Endothelial cell (in vitro differentiated cells): ENCODE data around the gene ALS2. TPM values are rescaled to one million over a fixed set of nuclear protein-coding genes. Genes with fewer than 3 reads are reported as not detected.
"Not testable (repeated sequence)": the region's sequence is repeated elsewhere in the genome, so short reads cannot be mapped to it uniquely, and the experiment has no call there.

Experiments used
- DNase-seq: peaks from one replicate; pipeline ENCODE4 v3.0.0; 2021; ENCODE audit warnings: low spot score
- H3K27ac Mint-ChIP-seq: one replicate; pipeline ENCODE4 v1.8.0; 2021; ENCODE audit warnings: mixed read lengths, inconsistent platforms; ENCODE audit not compliant: unreplicated experiment
- H3K27me3 Mint-ChIP-seq: one replicate; pipeline ENCODE4 v1.8.0; 2021; ENCODE audit warnings: mild to moderate bottlenecking, moderate library complexity, mixed read lengths, inconsistent platforms; ENCODE audit not compliant: unreplicated experiment
- H3K36me3 Mint-ChIP-seq: one replicate; pipeline ENCODE4 v1.8.0; 2021; ENCODE audit warnings: mild to moderate bottlenecking, low read depth, mixed read lengths, inconsistent platforms; ENCODE audit not compliant: unreplicated experiment
- H3K4me1 Mint-ChIP-seq: one replicate; pipeline ENCODE4 v1.8.0; 2021; ENCODE audit warnings: mild to moderate bottlenecking, mixed read lengths, inconsistent platforms; ENCODE audit not compliant: unreplicated experiment
- H3K4me3 Mint-ChIP-seq: one replicate; pipeline ENCODE4 v1.8.0; 2021; ENCODE audit warnings: mild to moderate bottlenecking, mixed read lengths, inconsistent platforms; ENCODE audit not compliant: unreplicated experiment
- H3K9me3 Mint-ChIP-seq: one replicate; pipeline ENCODE4 v1.8.0; 2021; ENCODE audit warnings: mixed read lengths, inconsistent platforms; ENCODE audit not compliant: unreplicated experiment
- total RNA-seq: library from RNA; stranded (reverse); fragmentation: NEBNext Ultra II Directional; extraction: Animal tissue kit (Norgen Biotek cat#: 25700); gene quantifications from one replicate; pipeline ENCODE4 v1.2.1, GENCODE V29; 2021; ENCODE audit not compliant: unreplicated experiment
- TF ChIP-seq, protein P1 (sequence below): fragments of 200-600 bp; sonication (generic); IDR thresholded peaks from one replicate; pipeline ENCODE4 v1.5.0; 2021; ENCODE audit warnings: antibody characterized with exemption; ENCODE audit not compliant: unreplicated experiment

ALS2 gene
- total RNA-seq, 1 donor from 2014 or later: 43.1 TPM

- DNase-seq: no peak
- Mint-ChIP-seq H3K4me1 (no peaks in the 10 kb centered on the region), H3K4me3 (no peak overlapping the region)
Observed at GRCh38 chr2:201674298-201674697, 106.4 kb downstream of the ALS2 start.

GRCh38 chr2:201673546-201673945 is 107.2 kb downstream of the ALS2 start:
- no peak for DNase-seq
- no peaks in the 10 kb centered on the region for H3K36me3 Mint-ChIP-seq
- H3K27me3 Mint-ChIP-seq: peaks cover 4% of the 10 kb centered on the region
- H3K4me1 Mint-ChIP-seq: no peaks in the 10 kb centered on the region
- H3K27ac Mint-ChIP-seq: no peak overlapping the region
- no peak overlapping the region for H3K4me3 Mint-ChIP-seq
- TF ChIP-seq, protein P1, sequence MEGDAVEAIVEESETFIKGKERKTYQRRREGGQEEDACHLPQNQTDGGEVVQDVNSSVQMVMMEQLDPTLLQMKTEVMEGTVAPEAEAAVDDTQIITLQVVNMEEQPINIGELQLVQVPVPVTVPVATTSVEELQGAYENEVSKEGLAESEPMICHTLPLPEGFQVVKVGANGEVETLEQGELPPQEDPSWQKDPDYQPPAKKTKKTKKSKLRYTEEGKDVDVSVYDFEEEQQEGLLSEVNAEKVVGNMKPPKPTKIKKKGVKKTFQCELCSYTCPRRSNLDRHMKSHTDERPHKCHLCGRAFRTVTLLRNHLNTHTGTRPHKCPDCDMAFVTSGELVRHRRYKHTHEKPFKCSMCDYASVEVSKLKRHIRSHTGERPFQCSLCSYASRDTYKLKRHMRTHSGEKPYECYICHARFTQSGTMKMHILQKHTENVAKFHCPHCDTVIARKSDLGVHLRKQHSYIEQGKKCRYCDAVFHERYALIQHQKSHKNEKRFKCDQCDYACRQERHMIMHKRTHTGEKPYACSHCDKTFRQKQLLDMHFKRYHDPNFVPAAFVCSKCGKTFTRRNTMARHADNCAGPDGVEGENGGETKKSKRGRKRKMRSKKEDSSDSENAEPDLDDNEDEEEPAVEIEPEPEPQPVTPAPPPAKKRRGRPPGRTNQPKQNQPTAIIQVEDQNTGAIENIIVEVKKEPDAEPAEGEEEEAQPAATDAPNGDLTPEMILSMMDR: no peak
- no peaks in the 10 kb centered on the region for H3K9me3 Mint-ChIP-seq

More at GRCh38 chr2:201674298-201674697, 106.4 kb downstream of the ALS2 start:
- TF ChIP-seq, protein P1: no peak
- no peaks in the 10 kb centered on the region for H3K36me3 Mint-ChIP-seq
- no peaks in the 10 kb centered on the region for H3K9me3 Mint-ChIP-seq
- peaks cover 4% of the 10 kb centered on the region for H3K27me3 Mint-ChIP-seq
- H3K27ac Mint-ChIP-seq: no peak overlapping the region

- not testable (repeated sequence) for H3K4me3 Mint-ChIP-seq, H3K27ac Mint-ChIP-seq, H3K9me3 Mint-ChIP-seq, H3K4me1 Mint-ChIP-seq, H3K36me3 Mint-ChIP-seq, DNase-seq, H3K27me3 Mint-ChIP-seq
Observed at GRCh38 chr2:201671205-201671604, 109.5 kb downstream of the ALS2 start.

DNA sequence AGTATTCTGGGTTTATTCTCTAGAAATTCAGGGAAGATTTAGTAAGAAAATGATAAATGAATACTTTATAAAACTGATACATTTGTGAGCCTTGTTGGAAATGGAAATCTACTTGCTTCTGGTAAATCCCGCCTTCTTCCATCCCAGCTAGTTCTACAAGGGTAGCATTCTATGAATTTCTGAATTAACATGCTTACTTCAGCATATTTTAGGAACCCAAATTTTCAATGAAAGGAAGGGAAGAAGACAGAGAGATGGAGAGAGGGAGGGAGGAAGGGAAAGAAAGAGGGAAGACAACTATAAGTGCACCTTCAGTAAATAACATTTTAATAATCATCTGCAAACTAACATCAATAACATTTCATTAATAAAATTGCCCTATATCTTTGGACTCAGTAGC is 110.9 kb downstream of the ALS2 start:
- TF ChIP-seq, protein P1: no peak
- H3K9me3 Mint-ChIP-seq: no peaks in the 10 kb centered on the region
- no peak overlapping the region for H3K4me3 Mint-ChIP-seq
- no peaks in the 10 kb centered on the region for H3K4me1 Mint-ChIP-seq
- H3K27ac Mint-ChIP-seq: no peak overlapping the region
- DNase-seq: no peak
- H3K36me3 Mint-ChIP-seq: no peaks in the 10 kb centered on the region
- no peaks in the 10 kb centered on the region for H3K27me3 Mint-ChIP-seq

DNA sequence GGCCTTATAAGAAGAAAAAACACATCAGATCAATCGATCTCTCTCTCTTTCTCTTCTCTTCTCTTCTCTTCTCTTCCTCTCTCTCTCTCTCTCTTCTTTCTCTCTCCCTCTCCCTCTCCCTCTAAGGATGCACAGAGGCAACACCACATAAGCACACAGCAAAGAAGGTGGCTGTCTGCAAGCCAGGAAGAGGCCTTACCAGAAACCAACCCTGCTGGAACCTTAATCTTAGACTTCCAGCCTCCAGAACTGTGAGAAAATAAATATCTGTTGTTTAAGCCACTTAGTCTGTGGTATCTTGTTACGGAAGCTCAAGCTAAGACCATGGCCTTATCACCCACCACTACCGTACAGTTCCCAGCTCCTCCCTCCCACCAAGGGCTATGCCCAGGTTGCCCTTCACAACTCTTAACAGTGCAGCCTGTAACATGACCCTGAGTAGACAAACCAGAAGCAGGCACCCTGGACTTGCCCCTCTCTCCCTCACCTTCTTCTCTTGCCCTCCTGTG is 112.3 kb downstream of the ALS2 start:
- TF ChIP-seq, protein P1: no peak
- Mint-ChIP-seq H3K4me1 (no peaks in the 10 kb centered on the region), H3K36me3 (no peaks in the 10 kb centered on the region), H3K27ac (no peak overlapping the region), H3K9me3 (no peaks in the 10 kb centered on the region), H3K27me3 (no peaks in the 10 kb centered on the region), H3K4me3 (no peak overlapping the region)
- DNase-seq: no peak
